Fibroblast of skin of back (primary cell): Measurements from ENCODE around the gene ICA1.

Experiments
- DNase-seq: peaks from one replicate; pipeline ENCODE4 v3.0.0-alpha.2; 2013

Gene ICA1

GRCh38 chr7:8157296-8157695, 104.7 kb downstream of the ICA1 start:
- no peak for DNase-seq

- DNase-seq, result no peak
These were observed 106.1 kb downstream of the ICA1 start for GRCh38 chr7:8155836-8156235.

DNA sequence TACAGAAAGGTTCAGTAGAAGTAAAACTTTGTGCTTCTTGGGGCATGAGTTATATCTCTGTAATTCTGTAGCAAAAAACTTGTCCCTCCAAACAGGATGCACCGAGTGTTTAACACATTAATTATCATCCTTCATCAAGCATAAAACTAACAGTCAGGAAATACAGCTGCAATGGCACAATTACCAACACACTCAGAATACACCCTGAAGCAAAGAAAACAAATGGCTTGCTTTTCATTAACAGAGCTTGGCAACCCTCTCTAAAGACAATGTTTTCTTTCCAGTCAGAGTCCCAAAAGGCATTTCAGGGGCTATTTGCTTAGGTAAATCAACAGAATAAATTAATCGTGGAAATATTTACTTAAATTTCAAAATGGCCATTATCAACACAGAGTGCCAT, 107.7 kb downstream of the ICA1 start:
- no peak for DNase-seq

DNA sequence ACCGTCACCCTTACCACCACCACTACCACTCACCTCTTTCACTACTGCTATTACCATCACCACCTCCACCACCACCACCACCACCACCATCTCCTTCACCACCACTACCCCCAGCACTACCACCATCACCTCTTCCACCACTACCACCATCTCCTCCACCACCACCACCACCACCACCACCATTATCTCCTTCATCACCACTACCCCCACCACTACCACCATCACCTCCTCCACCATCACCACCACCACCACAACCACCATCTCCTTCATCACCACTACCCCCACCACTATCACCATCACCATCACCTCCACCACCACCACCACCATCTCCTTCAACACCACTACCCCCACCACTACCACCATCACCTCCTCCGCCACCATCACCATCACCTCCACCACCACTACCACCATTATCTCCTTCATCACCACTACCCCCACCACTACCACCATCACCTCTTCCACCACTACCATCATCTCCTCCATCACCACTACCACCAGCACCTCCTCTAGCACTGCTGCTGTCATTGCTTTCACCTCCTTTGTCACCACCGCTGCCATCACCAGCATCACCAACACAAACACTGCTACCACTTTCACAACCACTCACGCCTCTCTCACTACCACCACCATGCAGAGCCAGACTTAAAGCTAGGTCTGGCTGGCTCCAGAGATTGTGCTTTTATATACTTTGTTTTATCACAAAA, 109.3 kb downstream of the ICA1 start:
- DNase-seq, result no peak

- DNase-seq, result no peak
These were observed 110.7 kb downstream of the ICA1 start for GRCh38 chr7:8151161-8151725.

GRCh38 chr7:8149222-8149621, 112.7 kb downstream of the ICA1 start:
- peak; percentile 3 for DNase-seq

DNA sequence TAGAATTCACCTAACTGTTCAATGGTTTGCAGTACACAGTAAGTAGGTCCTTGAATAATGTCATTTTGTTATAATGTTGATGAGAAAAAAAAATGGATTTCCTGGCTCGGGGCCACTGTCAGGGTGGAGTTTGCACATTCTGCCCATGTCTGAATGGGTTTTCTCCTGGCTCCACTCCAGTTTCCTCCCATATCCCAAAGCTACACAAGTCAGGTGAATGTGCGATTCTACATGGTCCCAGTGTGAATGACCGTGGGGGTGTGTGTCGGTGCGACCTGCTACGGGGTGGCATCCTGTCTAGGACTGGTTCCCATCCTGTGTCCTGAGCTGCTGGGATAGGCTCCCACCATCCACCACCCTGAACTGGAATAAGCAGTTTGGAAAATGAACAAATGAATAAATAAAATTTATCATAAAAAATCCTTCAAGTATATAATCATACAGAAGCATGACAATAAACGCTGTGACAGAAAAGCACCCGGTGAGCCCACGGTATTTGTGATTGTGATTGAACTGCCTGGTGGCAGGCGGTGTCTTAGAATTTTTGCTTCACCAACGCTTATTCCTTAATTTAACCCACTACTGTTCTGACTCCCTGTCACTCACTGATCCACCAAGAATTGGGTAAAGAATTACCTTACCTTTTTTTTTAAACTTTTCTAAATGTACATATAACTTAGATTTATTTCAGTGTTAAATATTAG, 114.1 kb downstream of the ICA1 start:
- no peak for DNase-seq

GRCh38 chr7:8146788-8147413, 115.1 kb downstream of the ICA1 start:
- DNase-seq, result no peak

- DNase-seq, result no peak
These were observed 115.7 kb downstream of the ICA1 start for GRCh38 chr7:8146106-8146787.

GRCh38 chr7:8144856-8145255, 117.1 kb downstream of the ICA1 start:
- DNase-seq, result no peak

DNA sequence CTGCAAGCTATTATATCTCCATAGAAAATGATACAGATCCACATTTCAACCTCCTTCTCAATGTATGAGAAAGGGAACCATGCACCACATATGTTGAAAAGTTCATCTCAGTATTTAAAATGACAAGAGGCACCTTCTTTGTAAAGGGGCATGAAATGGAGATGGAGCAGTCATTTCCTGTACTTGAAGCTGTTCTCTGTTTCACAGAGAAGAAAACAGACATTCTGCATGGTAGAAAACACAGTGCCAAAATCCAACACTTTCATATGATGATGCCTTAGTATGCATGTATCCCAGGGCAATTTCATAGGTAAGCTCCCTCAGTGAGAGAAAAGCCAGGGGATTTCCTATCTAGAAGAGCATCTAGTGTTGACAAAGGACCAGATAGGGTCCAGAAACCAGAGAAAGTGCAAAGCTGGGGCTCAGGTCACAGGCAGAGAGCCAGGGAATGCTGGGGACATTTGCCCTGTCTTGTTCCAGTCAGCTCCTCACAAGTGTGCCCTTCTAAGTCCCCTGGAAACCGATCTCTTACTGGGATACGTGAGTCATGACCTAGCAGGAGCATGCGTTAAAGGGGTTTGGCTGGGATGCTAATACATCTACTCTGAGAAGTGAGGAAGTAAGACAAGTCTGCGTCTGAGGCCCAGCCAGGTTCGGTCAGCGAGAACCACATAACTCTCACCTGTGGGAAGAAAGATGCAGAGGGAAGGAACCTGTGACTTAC, 118.7 kb downstream of the ICA1 start:
- DNase-seq, result no peak

- no peak for DNase-seq
These were observed 119.5 kb downstream of the ICA1 start for GRCh38 chr7:8142477-8142876.

DNA sequence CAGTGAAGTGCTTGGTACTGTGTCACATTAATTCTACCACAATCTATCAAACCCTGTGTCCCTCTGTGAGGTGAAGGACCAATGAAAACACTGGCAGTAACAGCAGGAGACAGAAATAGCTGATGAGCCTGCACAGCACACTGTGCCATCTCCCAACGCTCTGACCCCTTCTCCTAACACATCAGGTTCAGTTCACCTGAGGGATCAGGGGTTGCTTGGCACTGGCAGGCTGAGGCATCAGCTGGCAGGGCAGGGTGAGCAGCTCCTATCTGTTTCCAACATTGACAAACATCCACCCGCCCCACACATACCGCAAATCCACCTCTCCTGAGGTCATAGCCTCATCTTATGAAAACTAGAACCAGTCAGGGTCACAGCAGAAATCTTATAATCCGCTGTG, 120.9 kb downstream of the ICA1 start:
- DNase-seq, result no peak

GRCh38 chr7:8136051-8136730, 125.8 kb downstream of the ICA1 start:
- DNase-seq, result no peak

DNA sequence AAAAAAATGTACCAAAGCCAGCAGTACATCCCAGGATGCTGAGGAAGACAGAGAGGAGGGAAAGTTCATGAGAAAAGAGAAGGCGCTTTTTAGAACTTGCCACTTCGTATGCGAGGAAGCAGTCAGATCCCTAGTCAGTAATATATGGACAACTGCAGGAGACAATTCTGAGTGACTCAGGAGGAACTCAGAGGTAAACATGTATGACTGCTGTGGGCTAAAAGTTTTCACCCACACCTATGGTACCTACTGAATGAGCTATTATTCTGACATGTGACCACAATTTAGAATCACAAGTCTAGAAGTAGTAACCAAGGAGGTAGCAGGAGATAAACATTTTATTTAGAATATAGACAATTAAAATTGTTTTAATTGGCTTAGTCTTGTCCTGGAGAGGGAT, 126.5 kb downstream of the ICA1 start:
- no peak for DNase-seq

GRCh38 chr7:8134089-8134733, 127.8 kb downstream of the ICA1 start:
- DNase-seq, result peak; percentile 6

DNA sequence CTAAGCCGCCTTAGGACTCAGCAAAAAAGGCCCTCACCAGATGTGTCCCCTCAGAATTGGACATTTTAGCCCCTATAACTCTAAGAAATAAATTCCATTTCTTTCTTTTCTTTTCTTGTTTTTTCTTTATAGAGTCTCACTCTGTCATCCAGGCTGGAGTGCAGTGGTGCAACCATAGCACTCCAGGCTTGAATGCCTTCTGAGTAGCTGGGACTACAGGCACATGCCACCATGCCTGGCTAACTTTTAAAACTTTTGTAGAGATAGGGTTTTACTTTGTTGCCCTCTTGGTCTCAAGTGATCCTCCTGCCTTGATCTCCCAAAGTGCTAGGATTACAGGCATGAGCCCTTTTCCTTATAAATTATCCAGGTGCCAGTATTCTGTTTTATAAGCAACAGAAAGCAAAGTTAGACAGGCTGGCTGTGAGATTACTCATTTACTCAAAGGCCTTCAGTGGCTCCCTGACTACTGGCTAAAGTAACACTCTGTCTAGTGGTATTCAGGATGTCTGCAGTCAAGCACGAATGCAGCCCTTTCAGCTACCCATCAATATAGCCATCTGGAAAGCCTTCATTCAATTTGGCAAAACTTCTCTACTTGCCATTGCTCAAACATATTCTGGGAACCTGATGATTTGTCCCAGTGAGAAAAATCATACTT, 128.6 kb downstream of the ICA1 start:
- no peak for DNase-seq

DNA sequence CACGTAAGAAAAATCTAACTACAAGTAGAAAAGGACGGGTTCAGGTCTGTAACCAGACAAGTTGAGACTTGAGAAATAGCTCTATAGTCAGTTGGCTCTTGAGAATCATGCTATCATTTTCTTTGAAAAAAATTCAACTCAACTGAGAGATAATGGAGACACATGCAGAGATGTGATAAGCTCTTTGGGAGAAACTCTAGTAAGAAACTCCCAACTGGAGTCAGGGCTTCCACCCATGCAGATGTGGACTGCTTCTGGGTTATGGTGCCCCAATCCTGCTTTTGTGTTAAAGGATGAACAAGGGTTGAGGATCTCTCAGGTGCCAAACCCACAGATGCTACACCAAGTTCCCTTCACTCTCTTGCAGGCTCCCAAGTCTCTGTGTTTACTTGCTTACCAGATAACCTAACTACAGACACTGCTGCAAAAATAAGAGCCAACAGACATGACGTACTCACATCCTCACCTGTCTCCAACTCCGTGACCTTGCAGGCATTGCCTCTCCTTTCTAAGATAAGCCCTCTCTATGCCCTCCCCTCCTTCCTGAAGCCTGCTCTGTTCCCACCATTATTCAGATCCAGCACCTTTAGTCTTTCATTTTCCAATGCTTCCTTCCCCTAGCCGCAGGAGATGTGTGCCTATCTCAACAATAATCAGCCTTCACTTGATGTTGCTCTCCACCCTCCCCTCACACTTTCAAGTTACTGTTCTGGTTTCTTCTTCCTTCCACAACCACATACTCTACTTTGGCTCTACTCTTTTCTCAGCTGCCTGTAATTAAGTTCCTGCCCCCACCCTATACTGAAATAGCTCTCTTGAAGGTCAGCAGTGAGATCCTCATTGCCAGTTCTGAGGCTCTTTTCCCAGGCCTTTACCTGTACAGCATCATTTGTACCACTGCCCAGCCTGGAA, 130.0 kb downstream of the ICA1 start:
- DNase-seq, result no peak

DNA sequence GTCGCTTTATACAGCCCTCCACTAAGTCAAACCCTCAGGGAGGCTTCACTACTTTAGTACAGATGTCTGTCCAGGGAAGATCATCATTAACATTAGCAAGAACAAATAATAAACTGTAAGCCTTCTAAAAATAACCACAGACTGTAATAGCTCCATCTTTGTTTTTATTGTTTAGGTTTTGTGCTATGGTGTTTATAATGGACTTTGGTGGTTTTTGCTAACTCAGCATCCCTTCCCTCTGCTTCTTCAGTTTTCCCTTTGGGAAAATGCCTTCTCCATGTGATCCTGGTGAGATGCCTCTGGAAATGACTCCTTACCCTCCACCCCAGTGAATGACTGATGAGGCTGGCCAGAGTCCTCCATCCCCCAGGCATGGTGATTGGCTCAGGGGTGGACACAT, 131.3 kb downstream of the ICA1 start:
- DNase-seq, result no peak

- DNase-seq, result no peak
These were observed 132.7 kb downstream of the ICA1 start for GRCh38 chr7:8129318-8129659.
